GM23338 (cell line): ENCODE data around the gene NCOA7. TPM values are rescaled to one million over a fixed set of nuclear protein-coding genes. Genes with fewer than 3 reads are reported as not detected.
A peak's percentile ranks its signal among the peaks of the same experiment; 100 is the strongest.

ENCODE experiments used
- ATAC-seq: fragments of 200-7000 bp; cut with Tn5 transposase; 3 replicates; pipeline ENCODE4 v1.9.1; 2020
- DNase-seq: peaks from one replicate; pipeline ENCODE4 v3.0.0-alpha.2; 2015; ENCODE audit warnings: low spot score
- H2AFZ ChIP-seq: fragments of 200-600 bp; sonication (generic); 2 replicates; pipeline ENCODE4 v1.8.0; 2016; ENCODE audit warnings: antibody characterized with exemption, mild to moderate bottlenecking, moderate library complexity
- H3F3A ChIP-seq: fragments of 200-600 bp; sonication (generic); replicated peaks from 2 replicates; pipeline ENCODE4 v1.8.0; 2017; ENCODE audit warnings: antibody characterized with exemption, mixed run types, low read depth
- H3K27ac ChIP-seq: fragments of 200-600 bp; sonication (generic); 2 replicates; pipeline ENCODE4 v1.6.1; 2016; ENCODE audit warnings: low read depth
- H3K27me3 ChIP-seq: fragments of 200-600 bp; sonication (generic); 2 replicates; pipeline ENCODE4 v1.8.0; 2016; ENCODE audit warnings: mild to moderate bottlenecking, mixed run types, moderate library complexity; ENCODE audit not compliant: insufficient read depth
- H3K36me3 ChIP-seq: fragments of 200-600 bp; sonication (generic); 2 replicates; pipeline ENCODE4 v1.8.0; 2016; ENCODE audit warnings: mild to moderate bottlenecking; ENCODE audit not compliant: insufficient read depth
- H3K4me1 ChIP-seq: fragments of 200-600 bp; sonication (generic); 2 replicates; pipeline ENCODE4 v1.8.0; 2016; ENCODE audit warnings: mild to moderate bottlenecking, moderate library complexity; ENCODE audit not compliant: insufficient read depth
- H3K4me2 ChIP-seq: fragments of 200-600 bp; sonication (generic); 2 replicates; pipeline ENCODE4 v1.7.1; 2017; ENCODE audit warnings: mixed run types
- H3K4me3 ChIP-seq: fragments of 200-600 bp; sonication (generic); 2 replicates; pipeline ENCODE4 v1.6.1; 2016; ENCODE audit warnings: mixed run types
- H3K79me2 ChIP-seq: fragments of 200-600 bp; sonication (generic); replicated peaks from 2 replicates; pipeline ENCODE4 v1.8.0; 2017; ENCODE audit warnings: mild to moderate bottlenecking; ENCODE audit not compliant: insufficient read depth
- H3K9me2 ChIP-seq: fragments of 200-600 bp; sonication (generic); 2 replicates; pipeline ENCODE4 v1.8.0; 2017; ENCODE audit not compliant: insufficient read depth
- H4K20me1 ChIP-seq: fragments of 200-600 bp; sonication (generic); replicated peaks from 2 replicates; pipeline ENCODE4 v1.8.0; 2017; ENCODE audit warnings: mild to moderate bottlenecking; ENCODE audit not compliant: insufficient read depth
- H3K27ac Mint-ChIP-seq: 2 replicates; pipeline ENCODE4 v1.8.0; 2020; ENCODE audit warnings: inconsistent platforms, mild to moderate bottlenecking, moderate library complexity, mixed read lengths
- H3K27me3 Mint-ChIP-seq: 3 replicates; pipeline ENCODE4 v1.8.0; 2022; ENCODE audit warnings: low read depth, mild to moderate bottlenecking, moderate library complexity, mixed read lengths, inconsistent platforms; ENCODE audit not compliant: insufficient read depth, poor library complexity
- H3K36me3 Mint-ChIP-seq: 3 replicates; pipeline ENCODE4 v1.8.0; 2021; ENCODE audit warnings: low read depth, mild to moderate bottlenecking, inconsistent platforms, moderate library complexity, mixed read lengths
- H3K4me1 Mint-ChIP-seq: 3 replicates; pipeline ENCODE4 v1.8.0; 2020; ENCODE audit warnings: mild to moderate bottlenecking, inconsistent platforms, mixed read lengths
- H3K4me3 Mint-ChIP-seq: 3 replicates; pipeline ENCODE4 v1.8.0; 2021; ENCODE audit warnings: moderate library complexity, mild to moderate bottlenecking, inconsistent platforms, mixed read lengths
- H3K9me3 Mint-ChIP-seq: 3 replicates; pipeline ENCODE4 v1.8.0; 2020; ENCODE audit warnings: moderate library complexity, mild to moderate bottlenecking, inconsistent platforms, mixed read lengths
- CREB1 ChIP-seq: fragments of 250-450 bp; sonication (Bioruptor Pico); IDR thresholded peaks from 2 replicates; pipeline ENCODE4 v1.5.0; 2020; ENCODE audit warnings: low read depth, mild to moderate bottlenecking, moderate library complexity
- EZH2 ChIP-seq: fragments of 200-600 bp; sonication (generic); IDR thresholded peaks from one replicate; pipeline ENCODE4 v1.8.0; 2017; ENCODE audit warnings: antibody characterized with exemption, mild to moderate bottlenecking, low read depth; ENCODE audit not compliant: unreplicated experiment
- JUNB ChIP-seq: IDR thresholded peaks from one replicate; pipeline ENCODE4 v1.6.1; 2016; ENCODE audit warnings: antibody characterized with exemption; ENCODE audit not compliant: unreplicated experiment
- NANOG ChIP-seq: IDR thresholded peaks from 2 replicates; pipeline ENCODE4 v1.6.1; 2016; ENCODE audit warnings: antibody characterized with exemption, borderline replicate concordance
- POLR2AphosphoS5 ChIP-seq: IDR thresholded peaks from 2 replicates; pipeline ENCODE4 v1.6.1; 2016; ENCODE audit warnings: antibody characterized with exemption, low read depth
- STAT1 ChIP-seq: IDR thresholded peaks from one replicate; pipeline ENCODE4 v1.6.1; 2016; ENCODE audit warnings: antibody characterized with exemption; ENCODE audit not compliant: unreplicated experiment
- ZNF114 ChIP-seq: fragments of 250-450 bp; sonication (Bioruptor Pico); IDR thresholded peaks from 2 replicates; pipeline ENCODE4 v1.5.0; 2020; ENCODE audit warnings: mild to moderate bottlenecking, moderate library complexity
- polyA plus RNA-seq: library from polyadenylated mRNA; unstranded; fragments of >200 nt; fragmentation: Nextera tagmentation; extraction: Ambion mirVana; gene quantifications from 2 replicates; pipeline ENCODE4 v1.2.1, GENCODE V29; 2016
- total RNA-seq: library from RNA; depleted of rRNA; stranded (reverse); fragments of >200 nt; shearing (Covaris generic); gene quantifications from 2 replicates; pipeline ENCODE4 v1.2.3, GENCODE V29; 2014
- TF ChIP-seq, protein P1 (sequence below), 2 experiments: fragments of 200-600 bp in 1 of 2; sonication (generic) in 1 of 2; conservative IDR thresholded peaks; 2 replicates each; pipeline versions ENCODE4 v1.5.1 to v1.6.1; 2016 to 2017; ENCODE audit warnings: antibody characterized with exemption in 2 of 2, low read depth in 2 of 2, mild to moderate bottlenecking in 2 of 2, moderate library complexity in 1 of 2
- TF ChIP-seq, protein P2 (sequence below): IDR thresholded peaks from one replicate; pipeline ENCODE4 v1.6.1; 2018; ENCODE audit warnings: antibody characterized with exemption; ENCODE audit not compliant: unreplicated experiment
- TF ChIP-seq, protein P3 (sequence below): fragments of 250-450 bp; sonication (Bioruptor Pico); IDR thresholded peaks from 2 replicates; pipeline ENCODE4 v1.5.0; 2020; ENCODE audit warnings: mild to moderate bottlenecking, moderate library complexity

NCOA7 gene
- total and polyA plus RNA-seq, 2 experiments from 2014 or later, result 9.3 to 15.7 TPM

DNA sequence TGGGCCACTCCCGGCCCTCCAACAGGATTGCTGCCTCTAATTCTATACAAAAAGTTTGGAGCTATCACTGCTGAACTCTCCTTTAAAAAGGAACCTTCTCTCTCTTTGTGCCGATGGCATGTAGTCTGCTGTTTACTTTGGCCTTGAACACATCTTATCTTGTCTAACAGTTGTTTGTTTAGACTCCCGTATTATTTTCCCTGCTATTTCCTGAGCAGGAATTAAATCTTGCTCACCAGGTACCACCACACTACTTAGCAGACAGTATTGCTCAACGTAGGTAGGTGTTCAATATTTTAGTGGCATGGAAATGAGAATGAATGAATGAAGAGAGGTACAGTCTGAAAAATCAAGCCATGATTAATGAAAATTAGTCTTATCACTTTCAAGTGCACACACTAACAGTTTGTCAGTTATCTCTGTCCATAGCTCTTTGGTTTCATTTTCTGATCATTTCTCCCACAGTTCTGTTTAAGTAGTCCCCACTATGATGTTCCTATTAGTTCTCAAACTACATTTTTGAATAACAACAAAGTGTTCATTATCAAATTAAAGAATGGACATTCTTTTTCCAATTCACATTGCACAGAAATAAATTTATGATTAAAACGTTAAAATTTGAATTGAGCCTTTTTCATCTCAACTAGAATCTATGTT, 48.2 kb upstream of the NCOA7 start:
- no peak overlapping the region for H3K4me3 ChIP-seq
- no peaks in the 10 kb centered on the region for H3K36me3 ChIP-seq
- H3F3A ChIP-seq, result peaks cover 17% of the 10 kb centered on the region
- H3K27ac Mint-ChIP-seq, result no peak overlapping the region
- no peak overlapping the region for H3K27ac ChIP-seq
- no peak for ATAC-seq
- H3K4me1 Mint-ChIP-seq, result peaks cover 43% of the 10 kb centered on the region
- no peak for DNase-seq
- H3K9me2 ChIP-seq, result no peaks in the 10 kb centered on the region
- peaks cover 7% of the 10 kb centered on the region for H3K27me3 ChIP-seq
- no peaks in the 10 kb centered on the region for H4K20me1 ChIP-seq
- peaks cover 8% of the 10 kb centered on the region for H3K79me2 ChIP-seq
- H2AFZ ChIP-seq, result no peak overlapping the region
- H3K36me3 Mint-ChIP-seq, result no peaks in the 10 kb centered on the region; the same call in 2 of the 3 replicates
- peaks cover 13% of the 10 kb centered on the region for H3K27me3 Mint-ChIP-seq
- peaks cover 55% of the 10 kb centered on the region for H3K4me1 ChIP-seq
- no peaks in the 10 kb centered on the region for H3K9me3 Mint-ChIP-seq
- TF ChIP-seq JUNB (no peak), ZNF114 (CRISPR knock-in tag) (no peak)
- H3K4me3 Mint-ChIP-seq, result no peak overlapping the region
- H3K4me2 ChIP-seq, result no peak overlapping the region

DNA sequence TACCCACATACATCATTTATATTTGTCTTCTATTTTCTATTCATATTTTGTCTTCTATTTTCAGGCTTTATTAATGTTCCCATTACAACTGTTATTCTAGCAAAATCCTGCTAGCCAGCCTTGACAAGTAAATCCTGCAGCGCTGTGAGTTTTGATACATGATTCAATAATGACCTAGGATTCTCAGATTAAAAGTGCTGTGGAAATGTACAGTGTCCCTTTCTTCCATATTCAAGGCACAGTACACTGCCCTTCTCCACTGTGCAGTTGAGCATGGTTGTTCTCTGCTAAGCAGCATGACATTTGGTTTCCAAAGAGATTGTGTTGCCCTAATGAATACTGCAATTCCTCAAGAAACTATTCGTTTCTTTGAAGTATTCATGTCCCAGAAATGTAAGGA, 47.2 kb upstream of the NCOA7 start:
- H3K9me2 ChIP-seq, result no peaks in the 10 kb centered on the region
- H3K27ac Mint-ChIP-seq, result no peak overlapping the region
- H3K9me3 Mint-ChIP-seq, result no peaks in the 10 kb centered on the region; the same call in 2 of the 3 replicates
- H3K27me3 ChIP-seq, result peaks cover 17% of the 10 kb centered on the region
- peaks cover 10% of the 10 kb centered on the region for H3K79me2 ChIP-seq
- H4K20me1 ChIP-seq, result no peaks in the 10 kb centered on the region
- no peak overlapping the region for H3K4me3 Mint-ChIP-seq
- H3F3A ChIP-seq, result peaks cover 17% of the 10 kb centered on the region
- H3K4me2 ChIP-seq, result peak overlapping the region; percentile 41; the same call in 1 of the 2 replicates
- H3K27me3 Mint-ChIP-seq, result peaks cover 21% of the 10 kb centered on the region
- no peak overlapping the region for H3K4me3 ChIP-seq
- no peak for DNase-seq
- no peaks in the 10 kb centered on the region; the same call in 2 of the 3 replicates for H3K36me3 Mint-ChIP-seq
- H3K4me1 Mint-ChIP-seq, result peaks cover 43% of the 10 kb centered on the region
- no peak overlapping the region for H2AFZ ChIP-seq
- H3K36me3 ChIP-seq, result no peaks in the 10 kb centered on the region
- peaks cover 55% of the 10 kb centered on the region for H3K4me1 ChIP-seq
- H3K27ac ChIP-seq, result no peak overlapping the region
- ATAC-seq, result no peak
- TF ChIP-seq POLR2AphosphoS5 (no peak), STAT1 (no peak), NANOG (no peak), ZNF114 (CRISPR knock-in tag) (no peak), CREB1 (CRISPR knock-in tag) (no peak), EZH2 (no peak)
- TF ChIP-seq, protein P1, sequence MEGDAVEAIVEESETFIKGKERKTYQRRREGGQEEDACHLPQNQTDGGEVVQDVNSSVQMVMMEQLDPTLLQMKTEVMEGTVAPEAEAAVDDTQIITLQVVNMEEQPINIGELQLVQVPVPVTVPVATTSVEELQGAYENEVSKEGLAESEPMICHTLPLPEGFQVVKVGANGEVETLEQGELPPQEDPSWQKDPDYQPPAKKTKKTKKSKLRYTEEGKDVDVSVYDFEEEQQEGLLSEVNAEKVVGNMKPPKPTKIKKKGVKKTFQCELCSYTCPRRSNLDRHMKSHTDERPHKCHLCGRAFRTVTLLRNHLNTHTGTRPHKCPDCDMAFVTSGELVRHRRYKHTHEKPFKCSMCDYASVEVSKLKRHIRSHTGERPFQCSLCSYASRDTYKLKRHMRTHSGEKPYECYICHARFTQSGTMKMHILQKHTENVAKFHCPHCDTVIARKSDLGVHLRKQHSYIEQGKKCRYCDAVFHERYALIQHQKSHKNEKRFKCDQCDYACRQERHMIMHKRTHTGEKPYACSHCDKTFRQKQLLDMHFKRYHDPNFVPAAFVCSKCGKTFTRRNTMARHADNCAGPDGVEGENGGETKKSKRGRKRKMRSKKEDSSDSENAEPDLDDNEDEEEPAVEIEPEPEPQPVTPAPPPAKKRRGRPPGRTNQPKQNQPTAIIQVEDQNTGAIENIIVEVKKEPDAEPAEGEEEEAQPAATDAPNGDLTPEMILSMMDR (conservative IDR thresholded peaks at IDR 0.05; ENCODE audit: low read depth in 2 of 2), result no peak
- TF ChIP-seq, protein P2, sequence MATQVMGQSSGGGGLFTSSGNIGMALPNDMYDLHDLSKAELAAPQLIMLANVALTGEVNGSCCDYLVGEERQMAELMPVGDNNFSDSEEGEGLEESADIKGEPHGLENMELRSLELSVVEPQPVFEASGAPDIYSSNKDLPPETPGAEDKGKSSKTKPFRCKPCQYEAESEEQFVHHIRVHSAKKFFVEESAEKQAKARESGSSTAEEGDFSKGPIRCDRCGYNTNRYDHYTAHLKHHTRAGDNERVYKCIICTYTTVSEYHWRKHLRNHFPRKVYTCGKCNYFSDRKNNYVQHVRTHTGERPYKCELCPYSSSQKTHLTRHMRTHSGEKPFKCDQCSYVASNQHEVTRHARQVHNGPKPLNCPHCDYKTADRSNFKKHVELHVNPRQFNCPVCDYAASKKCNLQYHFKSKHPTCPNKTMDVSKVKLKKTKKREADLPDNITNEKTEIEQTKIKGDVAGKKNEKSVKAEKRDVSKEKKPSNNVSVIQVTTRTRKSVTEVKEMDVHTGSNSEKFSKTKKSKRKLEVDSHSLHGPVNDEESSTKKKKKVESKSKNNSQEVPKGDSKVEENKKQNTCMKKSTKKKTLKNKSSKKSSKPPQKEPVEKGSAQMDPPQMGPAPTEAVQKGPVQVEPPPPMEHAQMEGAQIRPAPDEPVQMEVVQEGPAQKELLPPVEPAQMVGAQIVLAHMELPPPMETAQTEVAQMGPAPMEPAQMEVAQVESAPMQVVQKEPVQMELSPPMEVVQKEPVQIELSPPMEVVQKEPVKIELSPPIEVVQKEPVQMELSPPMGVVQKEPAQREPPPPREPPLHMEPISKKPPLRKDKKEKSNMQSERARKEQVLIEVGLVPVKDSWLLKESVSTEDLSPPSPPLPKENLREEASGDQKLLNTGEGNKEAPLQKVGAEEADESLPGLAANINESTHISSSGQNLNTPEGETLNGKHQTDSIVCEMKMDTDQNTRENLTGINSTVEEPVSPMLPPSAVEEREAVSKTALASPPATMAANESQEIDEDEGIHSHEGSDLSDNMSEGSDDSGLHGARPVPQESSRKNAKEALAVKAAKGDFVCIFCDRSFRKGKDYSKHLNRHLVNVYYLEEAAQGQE, result no peak
- TF ChIP-seq, protein P3, sequence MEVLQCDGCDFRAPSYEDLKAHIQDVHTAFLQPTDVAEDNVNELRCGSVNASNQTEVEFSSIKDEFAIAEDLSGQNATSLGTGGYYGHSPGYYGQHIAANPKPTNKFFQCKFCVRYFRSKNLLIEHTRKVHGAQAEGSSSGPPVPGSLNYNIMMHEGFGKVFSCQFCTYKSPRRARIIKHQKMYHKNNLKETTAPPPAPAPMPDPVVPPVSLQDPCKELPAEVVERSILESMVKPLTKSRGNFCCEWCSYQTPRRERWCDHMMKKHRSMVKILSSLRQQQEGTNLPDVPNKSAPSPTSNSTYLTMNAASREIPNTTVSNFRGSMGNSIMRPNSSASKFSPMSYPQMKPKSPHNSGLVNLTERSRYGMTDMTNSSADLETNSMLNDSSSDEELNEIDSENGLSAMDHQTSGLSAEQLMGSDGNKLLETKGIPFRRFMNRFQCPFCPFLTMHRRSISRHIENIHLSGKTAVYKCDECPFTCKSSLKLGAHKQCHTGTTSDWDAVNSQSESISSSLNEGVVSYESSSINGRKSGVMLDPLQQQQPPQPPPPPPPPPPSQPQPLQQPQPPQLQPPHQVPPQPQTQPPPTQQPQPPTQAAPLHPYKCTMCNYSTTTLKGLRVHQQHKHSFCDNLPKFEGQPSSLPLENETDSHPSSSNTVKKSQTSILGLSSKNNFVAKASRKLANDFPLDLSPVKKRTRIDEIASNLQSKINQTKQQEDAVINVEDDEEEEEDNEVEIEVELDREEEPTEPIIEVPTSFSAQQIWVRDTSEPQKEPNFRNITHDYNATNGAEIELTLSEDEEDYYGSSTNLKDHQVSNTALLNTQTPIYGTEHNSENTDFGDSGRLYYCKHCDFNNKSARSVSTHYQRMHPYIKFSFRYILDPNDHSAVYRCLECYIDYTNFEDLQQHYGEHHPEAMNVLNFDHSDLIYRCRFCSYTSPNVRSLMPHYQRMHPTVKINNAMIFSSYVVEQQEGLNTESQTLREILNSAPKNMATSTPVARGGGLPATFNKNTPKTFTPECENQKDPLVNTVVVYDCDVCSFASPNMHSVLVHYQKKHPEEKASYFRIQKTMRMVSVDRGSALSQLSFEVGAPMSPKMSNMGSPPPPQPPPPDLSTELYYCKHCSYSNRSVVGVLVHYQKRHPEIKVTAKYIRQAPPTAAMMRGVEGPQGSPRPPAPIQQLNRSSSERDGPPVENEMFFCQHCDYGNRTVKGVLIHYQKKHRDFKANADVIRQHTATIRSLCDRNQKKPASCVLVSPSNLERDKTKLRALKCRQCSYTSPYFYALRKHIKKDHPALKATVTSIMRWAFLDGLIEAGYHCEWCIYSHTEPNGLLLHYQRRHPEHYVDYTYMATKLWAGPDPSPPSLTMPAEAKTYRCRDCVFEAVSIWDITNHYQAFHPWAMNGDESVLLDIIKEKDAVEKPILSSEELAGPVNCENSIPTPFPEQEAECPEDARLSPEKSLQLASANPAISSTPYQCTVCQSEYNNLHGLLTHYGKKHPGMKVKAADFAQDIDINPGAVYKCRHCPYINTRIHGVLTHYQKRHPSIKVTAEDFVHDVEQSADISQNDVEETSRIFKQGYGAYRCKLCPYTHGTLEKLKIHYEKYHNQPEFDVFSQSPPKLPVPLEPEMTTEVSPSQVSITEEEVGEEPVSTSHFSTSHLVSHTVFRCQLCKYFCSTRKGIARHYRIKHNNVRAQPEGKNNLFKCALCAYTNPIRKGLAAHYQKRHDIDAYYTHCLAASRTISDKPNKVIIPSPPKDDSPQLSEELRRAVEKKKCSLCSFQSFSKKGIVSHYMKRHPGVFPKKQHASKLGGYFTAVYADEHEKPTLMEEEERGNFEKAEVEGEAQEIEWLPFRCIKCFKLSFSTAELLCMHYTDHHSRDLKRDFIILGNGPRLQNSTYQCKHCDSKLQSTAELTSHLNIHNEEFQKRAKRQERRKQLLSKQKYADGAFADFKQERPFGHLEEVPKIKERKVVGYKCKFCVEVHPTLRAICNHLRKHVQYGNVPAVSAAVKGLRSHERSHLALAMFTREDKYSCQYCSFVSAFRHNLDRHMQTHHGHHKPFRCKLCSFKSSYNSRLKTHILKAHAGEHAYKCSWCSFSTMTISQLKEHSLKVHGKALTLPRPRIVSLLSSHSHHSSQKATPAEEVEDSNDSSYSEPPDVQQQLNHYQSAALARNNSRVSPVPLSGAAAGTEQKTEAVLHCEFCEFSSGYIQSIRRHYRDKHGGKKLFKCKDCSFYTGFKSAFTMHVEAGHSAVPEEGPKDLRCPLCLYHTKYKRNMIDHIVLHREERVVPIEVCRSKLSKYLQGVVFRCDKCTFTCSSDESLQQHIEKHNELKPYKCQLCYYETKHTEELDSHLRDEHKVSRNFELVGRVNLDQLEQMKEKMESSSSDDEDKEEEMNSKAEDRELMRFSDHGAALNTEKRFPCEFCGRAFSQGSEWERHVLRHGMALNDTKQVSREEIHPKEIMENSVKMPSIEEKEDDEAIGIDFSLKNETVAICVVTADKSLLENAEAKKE, result no peak
